HG03196 (cell line): ENCODE measurements around the gene SCARB2.

Source experiments
- ATAC-seq: cut with Tn5 transposase; IDR thresholded peaks from one replicate; pipeline ENCODE4 v1.9.1; 2021; ENCODE audit not compliant: unreplicated experiment

The SCARB2 gene

GRCh38 chr4:76226418-76226817, 12.8 kb upstream of the SCARB2 start:
- ATAC-seq: no peak

GRCh38 chr4:76224171-76224570, 10.5 kb upstream of the SCARB2 start:
- ATAC-seq: no peak

GRCh38 chr4:76219299-76220055, 5.9 kb upstream of the SCARB2 start:
- ATAC-seq: no peak

GRCh38 chr4:76216975-76217814, 3.6 kb upstream of the SCARB2 start:
- ATAC-seq: no peak

GRCh38 chr4:76216524-76216923, 2.9 kb upstream of the SCARB2 start:
- ATAC-seq: no peak

- ATAC-seq: no peak
Observed at GRCh38 chr4:76215077-76215476, 1.5 kb upstream of the SCARB2 start.

DNA sequence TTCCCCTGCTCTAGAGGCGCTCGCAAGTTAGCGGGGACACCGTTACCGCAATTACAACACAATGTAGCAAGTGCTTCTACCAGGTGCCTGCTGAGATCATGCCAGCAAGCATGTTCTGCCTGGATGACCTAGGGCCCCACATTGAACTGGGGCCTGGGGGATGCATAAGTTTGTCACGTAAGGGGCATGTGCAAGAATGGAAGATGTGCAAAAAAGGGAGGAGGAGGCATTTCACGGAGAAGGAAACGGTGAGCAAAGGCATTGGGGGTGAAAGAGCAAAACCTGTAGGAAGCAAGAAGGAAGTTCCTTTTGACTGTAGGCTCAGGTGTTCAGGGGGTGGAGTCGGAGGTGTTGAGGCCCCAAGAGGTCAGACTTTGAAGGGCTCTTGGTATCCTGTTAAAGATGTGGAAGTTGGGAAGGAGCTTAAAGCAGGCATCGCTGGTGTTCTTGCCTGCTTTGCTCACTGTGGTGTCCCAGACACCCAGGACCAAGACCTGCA, 602 bp upstream of the SCARB2 start:
- no peak for ATAC-seq

- ATAC-seq: no peak
Observed at GRCh38 chr4:76212851-76213414, 691 bp downstream of the SCARB2 start.

GRCh38 chr4:76211769-76212708, 1.6 kb downstream of the SCARB2 start:
- no peak for ATAC-seq

- ATAC-seq: no peak
Observed at GRCh38 chr4:76210452-76210851, 3.2 kb downstream of the SCARB2 start.

- no peak for ATAC-seq
Observed at GRCh38 chr4:76209881-76210280, 3.7 kb downstream of the SCARB2 start.

DNA sequence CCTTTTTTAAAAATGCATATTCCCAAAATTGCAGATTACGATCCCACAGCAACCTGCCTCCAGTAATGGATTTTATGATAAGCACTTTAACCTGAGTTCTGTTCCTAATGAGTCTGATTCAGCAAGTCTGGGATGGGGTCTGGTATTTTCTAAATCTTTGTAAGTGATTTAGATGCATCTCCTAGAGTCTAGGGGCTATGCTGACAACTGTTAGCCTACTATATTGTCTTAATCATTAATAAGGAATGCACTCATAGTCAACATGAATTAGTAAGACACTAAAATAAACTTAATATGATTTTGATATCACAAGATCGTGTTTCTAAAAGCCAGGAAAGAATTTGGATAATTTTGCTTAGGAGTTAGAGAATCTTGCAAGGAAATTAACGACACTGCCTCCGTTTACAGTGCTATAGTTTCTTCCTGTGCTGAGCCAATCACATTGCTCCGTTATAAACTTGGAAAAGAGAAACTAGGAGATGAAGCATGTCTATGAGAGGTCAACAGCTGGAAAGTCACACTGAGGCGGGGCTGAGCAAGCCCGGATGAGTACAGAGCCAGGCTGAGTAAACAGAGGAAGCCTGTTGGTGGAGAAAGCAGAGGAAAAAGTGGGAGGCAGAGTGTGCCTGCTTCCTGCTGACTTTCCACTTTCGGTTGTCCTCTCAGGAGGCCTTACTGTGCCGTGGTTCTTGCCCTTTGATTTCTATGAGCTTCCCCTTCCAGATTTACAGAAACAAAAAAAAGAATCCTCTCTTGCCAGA, 5.4 kb downstream of the SCARB2 start:
- no peak for ATAC-seq

DNA sequence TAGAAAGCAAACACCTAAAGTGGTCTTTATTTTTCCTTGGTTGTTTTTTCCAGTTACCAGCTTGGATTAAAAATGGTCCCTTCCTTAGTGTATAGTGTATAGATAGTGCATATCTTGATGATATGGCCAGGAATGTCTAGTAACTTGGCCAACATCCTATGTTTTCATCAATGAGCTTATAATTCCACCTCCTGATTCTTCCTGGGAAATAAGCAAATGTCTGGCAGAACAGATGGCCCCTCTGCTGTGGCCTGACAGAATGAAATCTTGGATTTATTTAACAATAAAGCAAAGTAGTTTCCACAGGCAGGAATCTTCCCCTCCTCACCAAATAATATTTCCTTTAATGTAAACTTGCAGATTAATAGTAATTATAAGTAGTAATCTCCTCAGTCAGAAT, 6.1 kb downstream of the SCARB2 start:
- ATAC-seq: no peak

GRCh38 chr4:76206222-76206942, 7.2 kb downstream of the SCARB2 start:
- no peak for ATAC-seq

DNA sequence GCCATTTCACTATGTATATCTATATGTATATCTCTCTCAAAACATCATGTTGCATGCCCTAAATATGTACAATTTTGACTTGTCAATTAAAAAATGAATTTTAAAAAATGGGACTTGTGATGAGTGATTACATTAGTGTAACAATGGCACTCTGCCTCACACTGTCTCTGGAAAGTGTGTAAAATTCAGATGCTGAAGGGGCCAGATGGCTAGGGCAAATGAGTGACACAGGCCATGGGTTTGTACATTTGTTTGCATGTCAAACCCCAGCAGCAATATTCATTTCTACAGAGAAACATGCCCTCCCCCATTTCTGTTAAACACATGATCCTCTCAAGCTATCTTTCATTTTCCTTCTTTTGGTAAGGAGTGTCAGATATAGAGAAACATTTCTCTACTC, 8.1 kb downstream of the SCARB2 start:
- ATAC-seq: no peak

- ATAC-seq: no peak
Observed at GRCh38 chr4:76204936-76205335, 8.7 kb downstream of the SCARB2 start.

DNA sequence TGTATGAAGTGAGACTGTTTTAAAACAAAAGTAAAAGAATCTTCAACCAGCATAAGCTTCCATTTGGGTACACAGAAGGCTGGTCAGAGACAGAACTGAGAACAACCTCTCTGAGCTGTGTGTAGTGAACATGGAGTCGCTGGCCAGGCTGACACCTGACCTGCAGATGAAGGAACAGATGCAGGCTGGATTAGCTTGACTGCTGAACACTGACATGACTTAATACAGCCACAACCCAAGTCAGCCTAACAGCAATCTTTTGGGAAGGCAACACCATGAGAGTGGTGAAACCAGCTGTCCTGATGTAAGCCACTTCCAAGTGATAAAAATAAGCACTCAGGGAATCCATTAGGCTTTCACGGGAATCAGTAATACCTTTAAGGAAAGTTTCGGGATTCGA, 10.1 kb downstream of the SCARB2 start:
- ATAC-seq: no peak

GRCh38 chr4:76201276-76201675, 12.3 kb downstream of the SCARB2 start:
- no peak for ATAC-seq

GRCh38 chr4:76200771-76201231, 12.8 kb downstream of the SCARB2 start:
- no peak for ATAC-seq
